Middle frontal gyrus (tissue), 1 donor: ENCODE measurements around the gene GRHL1.
"Not testable (repeated sequence)": the region's sequence is repeated elsewhere in the genome, so short reads cannot be mapped to it uniquely, and the experiment has no call there.

Experiments
- DNase-seq: peaks from one replicate; pipeline ENCODE4 v3.0.0-alpha.2; 2015; ENCODE audit warnings: low spot score; ENCODE audit errors: extremely low spot score

Gene GRHL1

GRCh38 chr2:10009271-10009810 lies 57.8 kb downstream of the GRHL1 start:
- no peak for DNase-seq

DNA sequence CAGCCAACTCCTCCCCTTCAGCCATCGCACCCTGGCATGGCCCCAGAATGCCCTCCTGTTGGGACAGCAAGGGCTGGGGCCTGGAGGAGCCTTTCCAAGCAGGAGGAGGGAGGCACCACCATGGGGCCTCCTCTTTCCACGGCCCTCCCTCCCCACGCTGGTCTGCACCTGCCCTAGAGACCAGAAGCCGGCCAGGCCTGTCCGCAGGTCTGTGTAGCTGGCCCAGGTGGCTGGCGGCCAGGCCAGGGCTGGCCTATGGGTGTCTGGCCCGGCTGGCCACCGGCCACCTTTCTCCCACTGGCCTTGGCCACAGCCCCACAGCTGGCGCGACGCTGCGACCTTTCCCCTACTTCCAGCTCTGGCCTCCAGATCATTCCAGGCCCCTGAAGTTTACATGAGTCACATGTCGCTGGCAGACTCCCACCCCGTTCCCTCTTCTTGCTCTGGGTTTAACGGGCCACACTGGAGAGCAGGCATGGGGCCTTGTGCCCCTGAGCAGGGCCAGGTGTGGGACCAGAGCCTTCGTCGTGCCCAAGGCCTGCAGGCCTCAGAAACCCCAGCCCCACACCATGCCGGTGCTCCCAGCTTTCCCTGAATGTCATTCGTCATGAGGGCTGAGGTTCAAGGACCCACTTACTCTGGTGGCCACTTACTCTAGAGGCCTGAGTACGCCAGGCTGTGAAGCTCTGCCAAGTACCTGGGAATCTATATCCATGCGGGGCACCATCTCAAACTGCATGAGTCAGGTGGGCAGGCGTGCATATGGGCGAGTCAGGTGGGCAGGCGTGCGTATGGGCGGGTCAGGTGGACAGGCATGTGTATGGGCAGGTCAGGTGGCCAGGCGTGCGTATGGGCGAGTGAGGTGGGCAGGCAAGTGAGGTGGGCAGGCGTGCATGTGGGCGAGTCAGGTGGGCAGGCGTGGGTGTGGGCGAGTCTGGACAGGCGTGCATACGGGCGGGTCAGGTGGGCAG lies 58.6 kb downstream of the GRHL1 start:
- no peak for DNase-seq

DNA sequence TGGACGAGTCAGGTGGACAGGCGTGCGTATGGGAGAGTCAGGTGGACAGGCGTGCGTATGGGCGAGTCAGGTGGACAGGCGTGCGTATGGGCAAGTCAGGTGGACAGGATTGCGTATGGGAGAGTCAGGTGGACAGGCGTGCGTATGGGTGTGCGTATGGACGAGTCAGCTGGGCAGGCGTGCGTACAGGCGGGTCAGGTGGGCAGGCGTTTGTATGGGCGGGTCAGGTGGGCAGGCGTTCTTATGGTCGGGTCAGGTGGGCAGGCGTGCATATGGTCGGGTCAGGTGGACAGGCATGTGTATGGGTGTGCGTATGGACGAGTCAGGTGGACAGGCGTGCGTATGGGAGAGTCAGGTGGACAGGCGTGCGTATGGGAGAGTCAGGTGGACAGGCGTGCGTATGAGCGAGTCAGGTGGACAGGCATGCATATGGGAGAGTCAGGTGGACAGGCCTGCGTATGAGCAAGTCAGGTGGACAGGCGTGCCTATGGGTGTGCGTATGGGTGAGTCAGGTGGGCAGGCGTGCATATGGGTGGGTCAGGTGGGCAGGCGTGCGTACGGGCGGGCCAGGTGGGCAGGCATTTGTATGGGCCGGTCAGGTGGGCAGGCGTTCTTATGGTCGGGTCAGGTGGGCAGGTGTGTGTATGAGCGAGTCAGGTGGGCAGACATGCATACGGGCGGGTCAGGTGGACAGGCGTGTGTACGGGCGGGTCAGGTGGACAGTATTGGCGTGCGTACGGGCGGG lies 59.5 kb downstream of the GRHL1 start:
- DNase-seq: not testable (repeated sequence)

DNA sequence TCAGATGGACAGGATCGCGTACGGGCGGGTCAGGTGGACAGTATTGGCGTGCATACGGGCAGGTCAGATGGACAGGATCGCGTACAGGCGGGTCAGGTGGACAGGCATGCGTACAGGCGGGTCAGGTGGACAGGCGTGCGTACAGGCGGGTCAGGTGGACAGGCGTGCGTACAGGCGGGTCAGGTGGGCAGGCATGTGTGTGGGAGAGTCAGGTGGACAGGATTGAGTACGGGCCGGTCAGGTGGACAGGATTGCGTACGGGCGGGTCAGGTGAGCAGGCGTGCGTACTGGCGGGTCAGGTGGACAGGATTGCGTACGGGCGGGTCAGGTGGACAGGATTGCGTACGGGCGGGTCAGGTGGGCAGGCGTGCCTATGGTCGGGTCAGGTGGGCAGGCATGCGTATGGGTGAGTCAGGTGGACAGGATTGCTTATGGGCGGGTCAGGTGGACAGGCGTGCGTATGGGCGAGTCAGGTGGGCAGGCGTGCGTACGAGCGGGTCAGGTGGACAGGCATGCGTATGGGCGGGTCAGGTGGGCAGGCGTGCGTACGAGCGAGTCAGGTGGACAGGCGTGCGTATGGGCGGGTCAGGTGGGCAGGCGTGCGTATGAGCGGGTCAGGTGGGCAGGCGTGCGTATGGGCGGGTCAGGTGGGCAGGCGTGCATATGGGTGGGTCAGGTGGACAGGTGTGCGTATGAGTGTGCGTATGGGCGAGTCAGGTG lies 60.3 kb downstream of the GRHL1 start:
- DNase-seq: not testable (repeated sequence)

GRCh38 chr2:10012366-10012962 lies 61.0 kb downstream of the GRHL1 start:
- DNase-seq: not testable (repeated sequence)

- no peak for DNase-seq
These were observed 61.5 kb downstream of the GRHL1 start for GRCh38 chr2:10012963-10013461.

DNA sequence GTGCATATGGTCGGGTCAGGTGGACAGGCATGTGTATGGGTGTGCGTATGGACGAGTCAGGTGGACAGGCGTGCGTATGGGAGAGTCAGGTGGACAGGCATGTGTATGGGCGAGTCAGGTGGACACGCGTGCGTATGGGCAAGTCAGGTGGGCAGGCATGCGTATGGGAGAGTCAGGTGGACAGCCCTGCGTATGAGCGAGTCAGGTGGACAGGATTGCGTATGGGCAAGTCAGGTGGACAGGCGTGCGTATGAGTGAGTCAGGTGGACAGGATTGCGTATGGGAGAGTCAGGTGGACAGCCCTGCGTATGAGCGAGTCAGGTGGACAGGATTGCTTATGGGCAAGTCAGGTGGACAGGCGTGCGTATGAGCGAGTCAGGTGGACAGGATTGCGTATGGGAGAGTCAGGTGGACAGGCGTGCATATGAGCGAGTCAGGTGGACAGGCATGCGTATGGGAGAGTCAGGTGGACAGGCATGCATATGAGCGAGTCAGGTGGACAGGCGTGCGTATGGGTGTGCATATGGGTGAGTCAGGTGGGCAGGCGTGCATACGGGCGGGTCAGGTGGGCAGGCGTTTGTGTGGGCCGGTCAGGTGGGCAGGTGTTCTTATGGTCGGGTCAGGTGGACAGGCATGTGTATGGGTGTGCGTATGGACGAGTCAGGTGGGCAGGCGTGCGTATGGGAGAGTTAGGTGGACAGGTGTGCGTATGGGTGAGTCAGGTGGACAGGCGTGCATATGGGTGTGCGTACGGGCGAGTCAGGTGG lies 62.3 kb downstream of the GRHL1 start:
- DNase-seq: not testable (repeated sequence)

- no peak for DNase-seq
These were observed 63.1 kb downstream of the GRHL1 start for GRCh38 chr2:10014418-10015190.

DNA sequence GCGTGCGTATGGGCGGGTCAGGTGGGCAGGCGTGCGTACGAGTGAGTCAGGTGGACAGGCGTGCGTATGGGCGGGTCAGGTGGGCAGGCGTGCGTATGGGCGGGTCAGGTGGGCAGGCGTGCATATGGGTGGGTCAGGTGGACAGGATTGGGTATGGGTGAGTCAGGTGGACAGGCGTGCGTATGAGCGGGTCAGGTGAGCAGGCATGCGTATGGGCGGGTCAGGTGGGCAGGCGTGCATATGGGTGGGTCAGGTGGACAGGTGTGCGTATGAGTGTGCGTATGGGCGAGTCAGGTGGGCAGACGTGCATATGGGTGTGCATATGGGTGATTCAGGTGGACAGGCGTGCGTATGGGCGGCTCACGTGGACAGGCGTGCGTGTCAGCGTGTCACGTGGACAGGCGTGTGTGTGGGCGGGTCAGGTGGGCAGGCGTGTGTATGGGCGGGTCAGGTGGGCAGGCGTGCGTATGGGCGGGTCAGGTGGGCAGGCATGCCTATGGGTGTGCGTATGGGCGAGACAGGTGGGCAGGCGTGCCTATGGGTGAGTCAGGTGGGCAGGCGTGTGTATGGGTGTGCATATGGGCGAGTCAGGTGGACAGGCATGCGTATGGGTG lies 64.0 kb downstream of the GRHL1 start:
- not testable (repeated sequence) for DNase-seq

DNA sequence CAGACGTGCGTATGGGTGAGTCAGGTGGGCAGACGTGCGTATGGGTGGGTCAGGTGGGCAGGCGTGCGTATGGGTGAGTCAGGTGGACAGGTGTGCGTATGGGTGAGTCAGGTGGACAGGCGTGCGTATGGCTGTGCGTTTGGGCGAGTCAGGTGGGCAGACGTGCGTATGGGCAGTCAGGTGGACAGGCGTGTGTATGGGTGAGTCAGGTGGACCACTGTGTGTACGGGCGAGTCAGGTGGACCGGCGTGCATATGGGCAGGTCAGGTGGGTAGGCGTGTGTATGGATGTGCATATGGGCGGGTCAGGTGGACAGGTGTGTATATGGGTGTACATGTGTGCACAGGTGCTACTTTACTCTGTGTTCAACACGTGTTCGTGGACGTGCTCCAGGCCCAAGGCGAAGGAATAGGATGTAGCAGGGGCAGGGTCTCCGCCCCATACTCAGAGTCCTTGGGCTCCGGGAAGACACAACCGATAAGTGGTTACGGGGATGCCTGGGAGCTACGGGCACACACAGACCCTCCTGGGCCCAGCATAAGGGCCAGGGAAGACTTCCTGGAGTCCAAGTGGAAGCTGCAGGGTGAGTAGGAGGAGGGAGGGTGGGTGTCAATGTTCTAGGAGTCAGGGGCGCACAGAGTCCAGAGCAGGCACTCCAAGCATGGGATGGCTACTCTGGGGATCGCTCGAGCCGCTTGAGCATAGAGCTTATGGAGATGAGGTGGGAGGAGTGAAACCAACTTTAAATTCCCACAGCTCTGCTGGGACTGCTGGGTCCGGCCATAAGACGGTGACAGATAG lies 64.7 kb downstream of the GRHL1 start:
- DNase-seq: no peak

DNA sequence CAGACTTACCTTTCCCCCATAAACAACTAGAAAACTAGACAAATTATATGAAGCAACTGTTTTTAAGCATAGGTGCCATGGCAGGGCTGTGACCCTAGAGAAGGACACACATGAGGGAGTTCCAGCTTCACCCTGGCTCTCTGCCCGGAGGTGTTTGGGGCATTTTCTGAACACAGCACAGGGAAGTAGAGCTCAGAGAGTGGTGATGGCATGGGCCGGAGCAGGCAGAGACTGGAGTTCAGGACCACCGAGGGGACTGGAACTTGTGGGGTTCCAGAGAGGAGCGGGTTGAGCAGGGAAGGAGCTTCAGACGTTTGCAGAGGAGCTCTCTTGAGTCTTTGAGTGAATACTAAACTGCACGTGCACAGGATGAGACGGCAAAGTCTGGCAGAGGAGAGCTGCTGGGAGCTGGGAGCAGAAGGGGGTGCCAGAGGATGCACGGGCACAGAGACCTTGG lies 65.3 kb downstream of the GRHL1 start:
- no peak for DNase-seq

- no peak for DNase-seq
These were observed 65.9 kb downstream of the GRHL1 start for GRCh38 chr2:10017313-10017941.

GRCh38 chr2:10019174-10019573 lies 67.7 kb downstream of the GRHL1 start:
- no peak for DNase-seq

DNA sequence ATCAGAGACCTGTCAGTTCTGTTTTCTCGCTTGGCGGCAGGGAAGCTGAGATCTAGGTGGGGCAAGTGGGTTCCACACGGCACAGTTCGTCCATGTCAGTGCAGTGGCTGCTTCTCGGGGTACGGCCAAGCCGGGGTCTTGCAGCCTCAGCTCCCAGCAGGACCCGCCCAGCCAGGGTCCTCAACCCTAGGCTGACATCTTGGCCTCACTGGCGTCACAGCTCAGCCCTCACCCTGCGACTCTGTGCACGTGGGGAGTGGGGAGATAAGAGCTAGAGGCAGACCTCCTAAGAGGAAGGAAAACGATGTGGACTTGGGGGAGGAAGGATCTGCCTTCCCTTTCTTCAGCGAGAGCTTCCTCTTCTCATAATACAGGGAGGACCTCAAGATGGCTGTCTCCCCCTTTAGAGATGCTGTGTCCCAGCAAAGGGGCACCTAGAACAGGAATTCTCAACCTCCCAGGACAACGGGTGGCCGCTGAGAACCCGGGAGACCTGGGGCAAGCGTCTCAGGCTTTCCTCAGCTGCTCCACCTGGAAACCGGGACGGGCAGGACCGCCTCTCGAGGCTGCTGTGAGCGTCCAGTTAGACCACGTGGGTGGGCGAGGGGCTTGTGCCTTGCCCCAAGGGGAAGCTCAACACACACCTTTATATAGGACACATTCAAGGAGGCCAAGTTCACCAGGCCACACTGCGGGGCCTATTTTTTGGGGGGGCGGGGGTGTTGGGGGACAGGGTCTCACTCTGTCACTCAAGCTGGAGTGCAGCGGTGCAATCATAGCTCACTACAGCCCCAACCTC lies 68.3 kb downstream of the GRHL1 start:
- DNase-seq: no peak

GRCh38 chr2:10022041-10022421 lies 70.5 kb downstream of the GRHL1 start:
- no peak for DNase-seq

GRCh38 chr2:10022445-10022844 lies 71.0 kb downstream of the GRHL1 start:
- DNase-seq: no peak
